ENCODE measurements around the gene VDR.

The VDR gene

DNA sequence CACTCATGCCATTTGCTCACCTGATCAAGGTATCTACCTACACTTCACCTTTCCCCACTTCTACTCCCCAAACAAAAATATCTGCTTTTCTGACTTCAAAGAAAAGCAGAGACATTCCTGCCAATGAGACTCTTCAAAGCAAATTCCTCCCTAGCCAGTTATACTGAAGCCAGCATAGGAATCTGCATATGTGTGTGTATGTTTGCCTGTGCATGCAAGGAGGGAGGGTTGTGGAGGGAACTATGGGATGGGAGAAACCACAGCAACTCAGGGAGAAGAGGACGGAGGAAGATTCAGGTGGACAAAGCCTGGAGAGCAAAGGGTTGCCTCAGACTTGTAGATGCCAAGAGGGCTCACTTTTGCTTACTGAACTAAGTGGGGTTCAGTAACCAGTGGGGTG, 26.4 kb upstream of the VDR start:
- no peak for DNase-seq

DNA sequence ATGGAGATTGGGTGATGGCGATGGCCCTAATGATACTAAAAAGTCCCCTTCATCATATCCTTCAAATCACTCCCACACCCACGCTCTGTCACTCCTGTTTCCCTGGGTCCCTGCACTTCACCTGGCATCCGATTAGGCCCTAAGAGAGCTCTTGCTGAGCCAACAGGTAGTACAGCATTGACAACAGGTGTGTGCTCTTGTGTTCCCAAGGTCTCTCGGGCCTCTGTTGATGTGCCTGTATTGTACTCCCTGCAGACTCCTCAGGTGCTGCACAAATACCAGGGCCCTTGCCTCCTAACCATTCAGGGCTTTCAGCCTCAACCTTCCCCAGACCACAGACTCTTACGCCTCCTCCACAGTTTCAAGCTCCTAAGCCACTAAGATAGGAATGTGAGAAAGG, 25.8 kb upstream of the VDR start:
- DNase-seq, result no peak

DNA sequence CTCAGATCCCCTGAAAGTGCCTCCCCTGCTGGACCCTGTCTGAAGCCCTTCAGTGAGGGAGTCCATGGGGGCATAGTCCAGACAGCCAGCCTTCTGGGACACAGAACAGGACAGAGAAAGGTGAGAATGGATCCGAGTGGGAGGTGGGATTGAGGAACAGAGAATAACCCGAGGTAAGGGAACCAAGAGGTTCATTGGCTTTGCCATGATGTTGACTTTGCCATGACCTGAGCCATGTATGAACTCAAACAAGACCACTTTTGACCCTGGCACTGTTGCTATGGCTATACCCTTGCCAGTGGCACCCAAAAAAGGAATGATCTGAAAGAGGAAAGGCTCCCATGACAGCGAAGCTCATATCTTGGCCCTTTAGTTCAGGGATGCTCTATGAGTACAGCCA, 22.6 kb upstream of the VDR start:
- DNase-seq, result no peak

DNA sequence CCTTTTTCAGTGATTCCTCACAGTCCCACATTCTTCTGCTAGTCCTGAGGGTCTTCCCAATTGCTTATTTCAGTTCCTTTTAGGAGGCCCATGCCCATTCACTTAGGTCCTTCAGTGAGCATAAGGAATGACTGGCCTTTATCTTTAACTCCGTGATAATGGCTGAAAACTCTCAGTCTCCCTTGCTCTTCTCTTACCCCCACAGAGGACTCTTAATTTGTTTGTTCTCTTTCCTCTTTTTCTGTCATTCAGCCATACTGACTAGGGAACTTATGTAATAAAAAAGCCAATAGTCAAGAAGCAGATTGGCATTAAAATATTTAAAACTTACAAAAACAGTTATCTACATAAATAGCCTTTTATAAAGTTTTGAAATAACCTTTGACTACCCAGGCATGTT, 17.1 kb upstream of the VDR start:
- no peak for DNase-seq

DNA sequence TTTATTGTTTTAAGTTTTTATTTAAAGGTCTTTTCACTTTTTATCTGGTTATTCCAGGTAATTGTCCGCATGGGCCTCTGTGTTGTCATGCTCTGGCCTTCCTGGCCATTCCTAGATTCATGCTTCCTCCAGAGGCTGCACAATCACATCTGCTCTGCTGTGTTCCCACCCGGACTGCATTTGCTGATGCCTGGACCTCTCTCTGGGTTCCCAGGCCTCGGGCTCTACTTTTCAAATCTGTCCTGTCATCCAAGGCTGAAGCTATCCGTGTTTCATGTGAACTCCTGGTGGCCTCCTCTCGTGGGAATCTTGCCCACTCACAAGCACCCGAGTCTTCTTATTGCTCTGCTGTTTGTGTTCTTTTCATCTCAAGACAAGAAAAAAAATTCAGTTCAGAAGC, 16.1 kb upstream of the VDR start:
- DNase-seq, result no peak

DNA sequence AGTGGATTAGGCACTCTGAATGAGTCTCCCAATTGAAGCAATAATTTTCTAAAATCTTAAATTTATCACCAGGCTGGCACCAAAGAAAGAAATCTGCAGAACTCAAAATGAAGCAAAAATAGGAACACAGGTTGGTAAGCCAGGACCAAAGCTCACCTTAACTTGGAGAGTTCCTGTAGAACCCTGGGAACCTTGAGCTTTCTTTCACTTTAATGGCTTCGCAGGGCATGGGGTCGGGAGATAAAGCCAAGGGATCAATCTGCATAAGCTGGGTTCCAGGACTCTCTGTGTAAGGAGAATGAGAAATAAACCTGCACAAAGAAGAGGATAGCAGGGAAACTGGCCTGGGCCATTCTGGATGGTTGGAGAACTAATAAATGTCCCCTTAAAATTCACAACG, 8.3 kb upstream of the VDR start:
- no peak for DNase-seq

DNA sequence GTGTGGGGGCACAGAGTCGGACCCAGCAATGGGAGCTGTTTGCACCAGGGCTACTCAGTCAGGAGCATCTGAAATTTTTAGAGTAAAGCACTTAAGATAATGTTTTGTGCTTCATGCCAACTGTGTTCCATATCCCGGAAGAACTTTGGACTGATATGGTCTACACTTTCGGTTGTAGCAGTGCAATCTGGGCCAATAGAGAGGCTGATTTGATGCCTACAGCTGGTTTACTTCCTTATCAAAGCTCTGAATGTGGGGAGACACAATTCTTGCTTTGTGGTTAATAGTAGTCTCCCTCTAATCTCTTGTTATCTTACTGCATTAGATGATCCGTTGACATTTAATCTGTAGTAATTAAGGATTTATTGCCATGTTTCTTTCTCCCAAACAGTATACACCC, 7.8 kb upstream of the VDR start:
- no peak for DNase-seq

DNA sequence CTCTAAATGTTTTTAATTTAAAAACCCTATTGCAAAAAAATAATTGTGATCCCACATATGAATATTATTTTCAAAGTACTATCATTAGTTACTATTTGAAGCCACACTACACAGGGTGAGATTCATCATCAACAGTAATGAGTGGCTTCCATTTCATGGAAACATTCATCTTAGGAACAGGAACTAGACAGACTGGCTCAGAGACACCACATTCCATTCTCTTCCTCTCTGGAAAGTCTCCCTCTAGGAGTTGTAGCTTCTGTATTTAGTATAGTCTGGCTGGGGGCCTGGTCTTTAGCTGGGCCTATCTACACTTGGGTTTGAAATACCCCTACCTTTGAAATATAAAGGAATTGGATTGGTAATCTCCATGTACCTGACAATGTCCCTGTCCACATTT, 6.2 kb upstream of the VDR start:
- no peak for DNase-seq

DNA sequence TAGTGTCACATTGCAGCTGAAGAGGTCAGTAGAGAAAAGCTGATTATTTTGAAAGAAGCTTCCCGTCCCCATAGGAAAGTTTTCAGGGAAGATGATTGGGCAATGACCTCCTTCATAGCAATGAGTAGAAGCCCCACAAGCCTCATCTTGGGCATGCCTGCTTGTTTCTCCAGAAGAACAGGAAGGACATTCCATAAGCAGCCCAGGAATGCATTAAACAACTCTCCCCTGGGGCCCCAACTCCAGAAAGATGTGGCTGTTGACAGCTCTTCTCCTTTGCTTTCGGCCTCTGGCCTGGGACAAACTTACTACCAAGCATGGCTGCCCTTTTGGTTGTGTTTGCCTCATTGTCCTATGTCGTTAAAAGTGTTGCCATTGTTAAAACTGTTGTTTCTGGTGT, 5.7 kb upstream of the VDR start:
- no peak for DNase-seq

DNA sequence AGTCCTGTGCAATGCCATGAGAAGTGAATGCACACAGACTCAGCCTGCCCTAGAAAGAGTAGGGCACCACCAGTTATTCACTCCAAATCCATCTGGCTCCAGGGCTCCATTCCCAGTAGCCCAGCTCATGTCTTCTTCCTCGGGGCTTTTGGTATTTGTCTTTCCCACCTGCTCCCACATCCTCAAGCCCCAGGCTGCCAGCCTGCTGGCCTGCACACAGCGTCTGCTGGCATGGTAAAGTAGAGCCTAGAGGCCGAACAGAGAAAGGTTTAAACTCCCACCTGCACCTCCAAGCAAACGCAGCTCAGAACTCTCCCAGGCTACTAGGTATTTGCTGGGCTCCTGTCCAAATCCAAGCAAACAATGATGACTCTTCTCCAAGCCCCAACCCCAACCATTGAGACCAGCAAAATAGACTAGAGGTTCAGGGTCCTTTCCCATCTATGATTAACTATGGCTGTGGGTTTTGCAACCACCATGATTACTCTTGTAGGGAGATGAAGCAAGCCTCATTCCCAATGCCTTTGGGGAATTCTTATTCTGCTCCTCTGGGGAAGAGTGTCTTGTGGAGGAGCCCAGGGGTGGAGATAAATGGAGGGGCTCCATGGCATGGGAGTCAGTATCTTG, 5.2 kb upstream of the VDR start:
- DNase-seq, result no peak

DNA sequence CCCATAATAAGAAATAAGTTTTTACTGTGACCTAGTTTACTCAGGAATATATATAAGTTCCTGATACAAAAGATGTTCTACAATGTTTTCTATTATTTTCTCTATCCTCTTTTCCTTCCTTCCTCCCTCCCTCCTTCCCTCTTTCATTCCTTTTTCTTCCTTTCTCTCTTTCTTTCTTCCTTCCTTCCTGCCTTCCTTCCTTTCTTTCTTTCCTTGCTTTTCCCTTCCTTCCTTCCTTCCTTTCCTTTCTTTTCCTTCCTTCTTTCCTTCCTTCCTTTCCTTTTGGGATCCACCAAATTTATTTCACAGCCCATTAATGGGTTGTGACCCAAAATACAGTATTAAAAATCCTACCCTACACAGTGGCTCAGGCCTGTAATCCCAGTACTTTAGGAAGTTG, 3.9 kb upstream of the VDR start:
- DNase-seq, result no peak

DNA sequence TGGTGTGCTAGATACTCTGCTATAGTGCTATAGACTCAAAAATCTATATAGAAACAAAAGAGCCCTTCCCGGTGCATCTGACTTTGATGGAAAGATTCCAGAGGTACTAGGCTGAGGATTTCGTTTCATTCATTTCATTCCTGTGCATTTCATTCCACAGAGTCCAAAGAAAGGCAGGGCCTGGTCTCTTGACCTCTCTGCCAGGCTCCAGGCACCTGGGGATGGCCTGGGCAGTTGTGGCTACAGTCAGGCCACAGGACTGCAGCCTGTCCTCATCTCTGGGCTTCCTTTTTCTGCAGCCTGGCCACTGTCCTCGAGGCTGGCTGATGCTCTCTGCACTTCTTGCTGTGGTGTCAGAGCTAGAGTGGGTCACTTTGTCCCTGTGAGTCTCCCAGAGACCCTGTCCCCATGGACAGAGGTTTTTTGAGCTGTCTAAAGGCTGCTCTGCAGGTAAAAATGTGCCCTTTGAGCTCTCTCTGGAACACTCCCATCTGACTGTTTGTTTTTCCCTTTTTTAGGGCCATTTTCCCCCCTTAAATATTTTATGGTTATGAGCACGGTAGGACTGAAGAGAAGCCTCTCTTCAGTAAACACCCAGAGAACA, 3.2 kb upstream of the VDR start:
- no peak for DNase-seq

DNA sequence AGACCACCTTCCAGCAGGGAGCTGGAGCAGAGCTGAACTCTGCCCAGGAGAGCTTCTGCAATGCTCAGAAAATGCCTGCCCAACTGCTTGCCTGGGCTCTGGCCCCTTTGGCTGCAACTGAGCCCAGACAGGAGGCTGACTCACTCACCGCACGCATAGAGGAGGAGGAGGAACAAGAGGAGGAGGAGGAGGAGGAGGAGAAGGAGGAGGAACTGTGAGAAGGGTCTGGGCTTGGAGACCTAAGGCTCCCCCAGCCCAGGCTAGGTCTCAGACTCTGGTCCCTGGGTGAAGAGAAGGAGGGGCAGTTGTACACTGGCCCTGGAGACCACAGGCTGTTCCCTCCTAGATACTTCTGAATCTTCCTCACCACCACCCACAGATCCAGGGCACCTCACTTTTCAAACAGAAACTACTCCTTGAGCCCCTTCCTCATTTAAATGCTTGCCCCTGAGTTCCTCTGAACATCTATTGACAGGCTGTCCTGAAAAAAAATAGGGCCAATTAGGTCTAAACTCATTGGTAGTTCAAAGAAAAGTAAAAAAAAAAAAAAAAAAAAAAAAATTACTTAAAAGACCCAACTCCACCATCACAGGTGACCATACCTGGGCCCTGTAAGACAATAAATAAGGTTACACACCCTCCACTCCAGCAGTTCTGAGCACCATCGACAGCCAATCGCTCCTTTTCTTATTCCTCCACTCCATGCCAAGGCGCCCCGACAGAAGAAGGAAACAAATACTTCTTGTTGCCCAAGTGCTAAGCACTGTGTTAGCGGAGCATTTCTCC, 674 bp downstream of the VDR start:
- DNase-seq, result peak in 2 of 56 donors; percentile 5 to 8

DNA sequence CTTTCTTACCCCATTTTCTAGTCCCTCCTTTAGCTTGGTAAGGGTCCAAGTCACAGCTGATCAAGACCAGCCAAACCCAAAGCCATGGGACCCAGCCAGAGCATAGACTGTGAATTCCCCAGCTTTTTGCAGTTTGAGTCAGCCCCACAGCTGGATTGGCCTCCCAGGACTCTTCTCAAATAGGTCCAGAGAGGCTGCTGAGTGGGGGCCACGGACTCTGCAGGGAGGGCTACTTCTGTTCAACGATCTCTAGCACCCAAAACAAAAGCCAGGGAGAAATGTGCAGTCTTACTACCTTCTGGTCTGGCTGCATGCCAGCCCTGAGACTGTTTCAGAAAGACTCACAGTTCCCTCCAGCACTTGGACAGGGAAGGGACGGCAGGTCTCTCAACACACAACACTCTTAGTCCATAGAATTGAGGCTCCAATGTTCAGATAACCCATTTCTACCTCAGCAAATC, 1.6 kb downstream of the VDR start:
- DNase-seq, result no peak

DNA sequence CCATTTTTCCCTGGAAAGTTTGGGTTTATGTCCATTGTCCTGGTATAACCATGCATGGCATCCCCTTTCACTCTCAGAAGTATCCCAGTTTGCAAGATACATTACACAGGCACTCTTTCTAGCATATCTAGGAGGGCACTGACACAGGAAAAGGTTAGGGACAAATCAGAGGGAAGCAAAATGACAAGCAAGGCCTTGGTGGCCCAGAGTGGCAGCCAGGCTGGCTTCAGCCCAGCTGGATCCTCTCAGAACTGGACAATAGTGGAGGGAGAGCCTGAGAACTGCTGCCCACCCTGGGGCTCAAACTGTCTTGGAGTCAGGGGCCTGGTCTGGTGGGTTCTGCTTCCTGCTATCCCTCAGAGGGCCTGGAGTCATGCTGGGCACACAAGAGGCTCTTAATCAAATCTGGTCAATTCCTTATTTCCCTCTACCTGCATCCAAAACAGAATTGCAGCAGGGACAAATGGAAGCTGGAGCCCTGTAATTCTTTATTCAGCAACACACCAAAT, 2.6 kb downstream of the VDR start:
- DNase-seq, result no peak

DNA sequence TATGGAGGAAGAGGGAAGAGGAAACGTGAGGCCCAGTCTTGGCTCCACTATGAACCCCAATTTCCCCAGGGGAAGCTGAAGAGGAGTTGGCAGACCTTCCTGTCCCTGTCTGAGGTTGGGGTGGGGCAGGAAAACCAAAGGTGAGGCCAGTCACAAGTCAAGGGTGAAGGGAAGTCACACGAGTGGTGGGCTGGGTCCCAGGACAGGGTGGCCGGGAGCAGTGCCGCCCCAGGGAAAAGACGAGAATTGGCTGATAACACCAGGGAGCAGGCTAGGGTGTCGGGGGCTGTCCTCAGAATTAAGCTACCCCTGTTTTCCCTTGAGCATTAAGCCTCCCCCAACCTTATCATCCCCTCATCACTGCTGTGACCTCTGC, 3.1 kb downstream of the VDR start:
- DNase-seq, result no peak

DNA sequence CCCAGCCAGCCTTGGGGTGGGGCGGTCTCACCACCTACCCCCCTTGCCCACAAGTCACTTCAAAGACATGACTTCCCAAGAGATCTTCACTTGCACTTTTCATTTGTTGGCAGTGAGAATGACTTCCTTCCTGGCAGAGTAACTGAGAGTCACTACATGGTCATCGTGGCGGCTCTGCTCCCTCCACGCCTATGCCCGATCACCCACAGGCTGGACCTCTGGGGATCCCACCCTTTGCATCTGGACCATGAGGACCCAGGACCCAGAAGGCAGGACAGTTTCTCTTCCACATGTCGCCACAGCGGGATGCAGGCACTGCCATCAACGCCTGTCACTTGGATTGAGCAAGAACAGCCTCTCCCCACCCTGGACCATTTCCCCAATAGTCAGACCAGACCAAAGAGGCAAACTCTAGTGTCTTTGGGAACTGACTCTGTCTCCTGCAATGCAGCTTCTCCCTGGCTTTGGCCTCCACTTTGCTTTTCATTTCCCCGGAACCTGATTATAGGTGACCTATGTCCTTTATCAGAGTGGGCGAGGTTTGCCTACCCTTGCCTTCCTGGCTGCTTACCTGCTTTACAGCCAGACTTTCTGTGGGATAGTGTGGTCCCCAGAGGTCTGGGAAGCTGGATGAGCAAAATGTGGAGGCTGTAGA, 3.6 kb downstream of the VDR start:
- DNase-seq, result no peak

DNA sequence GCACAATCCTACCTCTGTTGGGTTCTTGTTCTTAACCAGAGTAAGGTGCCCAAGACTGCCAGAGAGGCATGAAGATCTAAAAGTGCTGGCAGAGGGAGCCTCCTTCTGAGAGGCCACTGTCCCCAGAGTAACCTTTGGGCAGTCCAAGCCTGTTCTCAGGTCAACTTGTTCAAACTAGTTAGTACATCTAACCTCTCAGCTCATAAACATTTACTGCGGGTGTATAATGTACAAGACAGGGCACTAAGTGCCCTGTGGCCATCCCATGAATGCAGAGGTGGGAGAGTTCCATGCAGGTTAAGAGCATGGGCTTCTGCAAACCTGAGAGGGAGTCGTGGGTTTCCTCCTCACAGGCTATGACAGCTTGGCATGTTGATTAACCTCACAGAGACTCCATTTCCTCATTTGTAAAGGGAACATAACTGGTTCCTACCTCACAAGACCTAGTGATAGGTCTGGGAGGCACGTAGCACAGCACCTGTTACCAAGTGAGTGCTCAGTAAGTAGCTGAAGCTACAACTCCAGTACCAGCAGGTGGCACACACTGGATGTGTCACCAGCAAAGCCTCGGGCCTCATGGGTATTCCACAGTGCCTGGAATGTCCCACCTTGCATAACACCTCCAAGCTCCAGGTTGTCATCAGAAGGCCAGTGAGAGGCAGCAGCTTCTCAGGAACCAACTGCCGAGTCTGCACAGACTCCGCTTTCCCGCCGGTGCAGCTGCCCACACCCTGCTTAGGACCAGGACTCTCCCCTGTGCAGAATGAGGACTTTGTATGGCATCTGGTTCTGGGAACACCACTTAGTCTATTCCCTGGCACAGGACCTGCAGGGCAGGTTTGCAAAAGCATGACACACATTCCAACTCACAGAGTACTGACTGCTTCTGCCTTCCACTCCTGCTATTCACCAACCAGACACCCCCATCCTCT, 4.4 kb downstream of the VDR start:
- no peak for DNase-seq

DNA sequence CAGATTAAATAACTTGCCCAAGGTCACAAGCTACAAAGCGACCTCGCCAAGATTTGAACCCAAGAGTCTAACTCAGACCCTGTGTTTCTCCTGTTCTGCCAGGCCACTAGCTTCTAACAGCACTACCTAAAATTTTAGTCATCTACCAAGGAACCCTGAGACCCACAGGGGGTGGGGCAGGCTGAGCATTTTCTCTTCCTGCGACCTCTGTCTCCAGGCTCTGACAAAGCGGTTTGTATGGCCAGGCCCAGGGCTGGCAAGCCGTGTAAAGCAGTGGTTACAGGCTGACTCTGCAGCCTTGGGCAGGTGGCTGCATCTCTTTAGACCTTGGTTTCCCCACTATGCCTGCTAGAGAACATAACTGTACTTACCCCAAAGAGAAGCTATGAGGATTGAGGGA, 5.3 kb downstream of the VDR start:
- no peak for DNase-seq

DNA sequence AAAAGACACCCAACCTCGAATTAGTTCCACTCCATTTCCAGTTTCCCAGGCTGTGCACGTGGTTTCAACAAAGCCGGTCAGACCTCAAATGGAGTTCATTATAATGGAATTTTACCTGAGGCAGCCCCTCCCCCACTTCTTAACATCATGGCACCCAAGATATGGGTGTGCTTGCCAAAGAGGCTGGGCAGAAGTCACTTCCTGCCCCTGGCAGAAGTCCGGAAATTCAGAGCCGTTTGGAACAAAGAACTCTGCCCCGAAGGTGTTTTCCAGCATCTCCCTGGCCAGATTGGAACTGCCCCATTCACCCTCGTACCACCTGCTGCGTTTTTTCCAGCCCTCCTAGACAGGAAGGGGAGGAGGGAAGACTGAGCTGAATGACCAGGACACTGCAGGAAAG, 8.2 kb downstream of the VDR start:
- DNase-seq, result no peak

DNA sequence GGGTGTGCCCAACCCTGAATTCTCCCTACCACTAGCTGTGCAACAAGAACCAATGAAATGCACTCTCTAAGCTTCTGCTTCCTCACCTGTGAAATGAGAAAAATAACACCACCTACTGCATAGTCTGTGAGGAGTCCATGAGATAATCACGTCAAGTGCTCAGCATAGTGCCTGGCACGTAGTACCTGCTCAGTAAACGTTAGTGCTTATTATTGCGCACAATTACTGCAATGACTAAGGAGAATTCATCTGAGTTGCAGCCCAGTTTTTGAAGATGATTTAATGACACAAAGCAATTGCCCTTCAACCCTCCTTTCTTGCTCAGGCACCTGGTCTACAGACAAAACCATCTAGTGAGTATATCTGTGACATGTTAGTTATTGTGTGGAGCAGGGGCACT, 8.8 kb downstream of the VDR start:
- no peak for DNase-seq
